Activated gamma-delta T cell treated with Interleukin-2 at 50 U/mL for 16 hours (primary cell): Measurements from ENCODE around the gene CPNE9.

Experiments
- DNase-seq: peaks from one replicate; pipeline ENCODE4 v3.0.0-alpha.2; 2020

CPNE9 gene

DNA sequence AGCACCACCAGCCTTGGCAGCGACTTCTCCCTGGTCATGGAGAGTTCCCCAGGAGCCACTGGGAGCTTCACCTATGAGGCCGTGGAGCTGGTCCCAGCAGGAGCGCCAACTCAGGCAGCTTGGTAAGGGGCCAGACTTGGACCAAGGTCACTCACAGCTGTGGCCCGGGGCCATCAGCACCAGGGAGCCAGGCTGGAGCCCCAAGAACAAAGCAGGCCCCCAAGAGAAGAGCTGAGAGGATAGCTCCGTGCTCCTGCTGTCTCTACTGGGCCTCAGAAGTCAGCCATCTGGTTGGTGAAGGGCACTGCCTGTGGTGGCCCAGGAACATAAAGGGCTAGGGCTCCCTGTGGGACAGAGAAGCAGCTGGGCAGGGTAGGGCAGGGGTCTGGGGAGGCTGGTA, 14.7 kb upstream of the CPNE9 start:
- DNase-seq: no peak

DNA sequence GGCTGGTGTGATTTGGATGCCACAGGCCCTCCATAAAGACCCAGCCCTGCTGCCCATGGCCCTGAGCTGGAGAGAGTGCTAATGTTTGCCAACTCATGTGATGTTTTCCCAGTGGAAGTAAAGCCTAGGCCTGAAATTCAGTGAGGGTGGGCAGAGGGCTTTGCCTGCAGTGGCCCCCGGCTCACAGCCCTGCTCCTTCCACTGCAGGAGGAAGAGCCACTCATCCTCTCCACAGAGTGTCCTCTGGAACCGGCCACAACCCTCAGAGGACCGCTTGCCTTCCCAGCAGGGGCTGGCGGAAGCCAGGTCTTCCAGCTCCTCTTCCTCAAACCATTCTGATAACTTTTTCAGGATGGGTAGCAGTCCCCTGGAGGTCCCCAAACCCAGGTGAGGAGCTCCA, 13.9 kb upstream of the CPNE9 start:
- DNase-seq: no peak

DNA sequence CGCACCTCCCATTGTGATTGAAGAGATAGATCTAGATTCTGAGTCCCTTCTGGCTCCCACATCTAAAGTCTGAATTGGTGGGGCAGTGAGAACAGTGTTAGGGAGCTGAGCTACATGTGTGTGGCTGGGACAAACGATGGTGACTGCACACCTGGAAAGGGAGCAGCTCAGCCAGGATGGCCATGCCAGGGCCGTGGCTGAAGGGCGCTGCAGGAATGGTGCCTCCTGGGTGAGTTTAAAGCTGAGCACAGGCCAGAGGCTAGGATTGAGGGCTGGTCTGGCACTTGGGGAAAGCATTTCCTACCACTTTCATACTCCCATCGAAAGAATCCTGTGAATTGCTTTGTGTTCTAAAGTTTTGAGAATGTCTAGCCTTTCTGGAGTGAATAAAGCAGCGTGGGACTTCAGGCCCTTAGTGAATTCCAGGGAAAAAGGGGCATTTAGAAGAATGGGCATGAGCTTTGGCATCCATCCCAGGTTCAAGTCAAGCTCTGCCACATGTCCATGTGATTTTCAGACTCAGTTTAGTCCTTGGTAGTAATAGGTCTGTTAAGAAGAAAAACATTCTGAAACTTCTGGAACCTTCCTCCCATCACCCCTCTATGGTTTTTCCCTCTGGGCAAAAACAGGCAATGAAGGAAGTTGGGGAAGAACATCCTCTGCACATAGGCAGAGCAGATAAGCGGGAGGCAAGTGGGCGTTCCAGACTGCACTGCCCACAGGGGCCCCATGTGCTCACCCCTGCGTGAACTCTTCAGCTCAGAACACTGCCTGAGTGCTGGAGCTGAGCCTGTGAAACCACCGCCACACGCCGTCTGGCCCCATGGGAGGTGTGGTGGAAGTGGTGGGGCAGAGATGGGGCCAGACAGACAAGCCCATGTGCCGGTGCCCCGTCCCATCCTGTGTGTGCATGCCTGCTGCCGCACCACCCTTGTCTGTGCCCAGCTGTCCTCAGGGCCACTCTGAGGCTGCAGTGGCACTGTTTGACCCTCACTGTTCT, 12.9 kb upstream of the CPNE9 start:
- no peak for DNase-seq

DNA sequence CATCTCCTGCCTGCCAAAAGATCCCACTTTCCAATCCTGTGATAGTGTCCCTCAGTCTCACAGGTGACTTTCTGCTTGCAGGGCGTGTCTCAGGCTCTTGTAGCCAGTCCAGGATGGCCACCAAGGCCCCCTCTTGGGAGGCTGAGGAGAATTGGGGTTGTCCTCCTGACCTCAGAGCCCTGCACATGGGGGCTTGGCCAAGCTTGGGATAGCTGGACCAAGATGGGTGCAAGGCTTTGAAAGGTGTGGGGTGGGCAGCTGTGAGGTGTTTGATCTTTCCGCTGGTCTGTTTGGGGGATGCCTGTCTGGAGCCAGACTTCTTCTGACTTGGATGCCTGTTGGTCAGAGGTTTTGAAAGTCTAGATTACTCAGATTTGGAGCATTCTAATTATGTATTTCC, 12.0 kb upstream of the CPNE9 start:
- DNase-seq: no peak

DNA sequence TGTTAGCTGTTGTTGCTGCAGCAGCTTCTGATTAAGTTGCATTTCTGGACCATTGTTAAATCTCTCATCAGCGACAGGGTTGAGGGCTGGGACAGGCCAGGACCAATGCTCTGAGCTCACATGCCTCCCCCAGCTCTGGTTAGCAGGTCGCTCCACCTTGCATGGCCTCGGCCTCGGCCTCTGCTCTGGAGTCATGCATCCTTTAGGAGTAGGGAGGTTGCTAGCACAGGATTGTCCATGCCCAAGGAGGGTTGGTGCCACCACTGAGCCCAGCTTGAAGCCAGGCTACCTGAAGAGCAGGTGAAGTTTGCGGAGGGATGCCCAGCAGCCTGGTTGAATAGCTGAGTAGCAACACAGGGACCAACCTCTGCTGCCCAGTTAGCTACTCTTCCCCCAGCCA, 11.2 kb upstream of the CPNE9 start:
- no peak for DNase-seq

DNA sequence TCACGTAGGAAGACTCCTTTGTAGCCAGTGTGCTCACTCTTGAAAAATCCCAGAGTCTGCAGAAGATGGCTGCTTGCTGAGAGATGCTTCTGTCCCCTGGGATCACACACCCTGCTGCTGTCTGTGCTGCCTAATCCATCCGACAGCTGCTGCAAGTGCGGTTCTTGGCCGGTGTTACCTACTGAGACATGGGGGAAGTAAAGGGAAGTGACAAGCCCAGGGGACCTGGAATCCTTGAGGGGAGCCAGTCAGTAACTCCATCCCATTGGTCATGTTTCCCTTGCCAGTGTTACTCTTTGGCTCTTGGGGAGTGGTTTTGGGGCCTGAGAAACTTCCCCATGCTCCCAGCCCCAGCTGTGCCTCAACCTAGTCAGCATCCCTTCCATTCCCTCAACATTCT, 8.3 kb upstream of the CPNE9 start:
- DNase-seq: no peak

DNA sequence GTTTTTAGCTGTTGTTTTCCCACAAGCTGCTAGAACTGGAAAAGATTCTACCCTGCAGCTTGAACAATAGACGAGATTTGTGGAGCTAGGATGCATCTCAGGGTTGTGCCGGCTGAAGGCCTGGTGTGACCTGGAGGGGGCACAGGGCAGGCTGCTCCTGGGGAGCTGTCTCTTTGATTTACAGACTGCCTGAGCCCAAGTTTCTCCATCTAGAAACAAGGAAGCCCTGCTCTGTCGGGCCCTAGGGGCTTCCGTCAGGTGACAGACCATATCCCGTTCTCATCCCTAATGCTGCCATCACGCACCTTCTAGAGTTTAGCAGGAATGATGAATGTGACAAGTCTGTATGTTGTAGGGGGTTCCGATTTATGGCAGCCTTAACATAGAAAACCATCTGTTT, 7.9 kb upstream of the CPNE9 start:
- no peak for DNase-seq

DNA sequence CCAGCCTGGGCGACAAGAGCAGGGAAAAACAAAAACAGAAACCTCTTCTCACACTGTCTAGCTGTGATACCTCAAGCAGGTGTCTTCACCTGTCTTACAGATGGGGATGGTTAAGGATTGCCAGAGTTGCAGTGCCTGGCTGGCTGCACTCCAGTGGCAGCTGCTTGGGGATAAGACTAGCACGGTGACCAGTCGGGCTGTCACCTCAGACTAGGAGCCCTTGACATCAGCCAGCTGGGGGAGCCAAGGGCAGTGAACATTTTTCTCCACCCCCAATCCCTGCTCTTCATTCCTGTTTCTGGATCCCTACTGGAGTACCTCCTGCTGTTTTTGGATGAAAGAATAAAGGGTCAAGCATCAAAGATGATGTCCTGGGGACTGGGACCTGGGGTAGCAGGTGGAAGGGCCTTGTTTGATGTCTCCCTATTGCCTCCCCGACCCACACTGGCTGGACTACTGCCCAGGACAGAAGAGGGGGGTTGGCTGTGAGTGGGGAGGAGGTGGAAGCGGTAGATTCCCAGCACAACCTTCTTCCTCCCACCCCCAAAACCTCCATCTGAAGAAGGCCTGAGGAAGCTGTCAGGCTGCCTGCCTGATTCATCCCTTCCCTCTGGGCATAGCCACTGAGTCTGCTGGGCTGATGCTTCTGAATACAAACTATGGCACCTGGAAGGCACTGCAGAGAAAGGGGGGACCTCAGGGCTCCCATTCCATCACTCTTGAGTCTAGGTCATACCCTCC, 7.0 kb upstream of the CPNE9 start:
- DNase-seq: no peak

DNA sequence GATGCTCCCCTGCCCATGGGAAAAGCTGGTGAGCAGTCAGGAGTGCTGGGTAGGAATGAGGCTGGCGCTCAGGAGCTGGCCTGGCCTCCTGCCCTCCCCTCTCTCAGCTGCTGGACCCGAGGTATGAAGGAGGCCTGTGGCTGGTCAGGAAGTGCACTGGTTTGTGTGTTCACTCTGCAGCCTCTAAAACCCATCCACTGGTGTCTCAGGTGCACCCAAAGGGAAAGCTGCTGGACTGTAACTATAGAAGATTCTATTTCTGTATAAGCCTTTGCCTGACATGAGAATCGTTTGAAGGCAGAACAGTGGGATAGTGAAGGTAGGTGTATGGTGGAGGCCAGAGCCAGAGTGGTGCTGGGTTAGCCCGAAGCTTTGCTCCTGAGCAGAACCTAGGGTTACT, 5.7 kb upstream of the CPNE9 start:
- DNase-seq: no peak

DNA sequence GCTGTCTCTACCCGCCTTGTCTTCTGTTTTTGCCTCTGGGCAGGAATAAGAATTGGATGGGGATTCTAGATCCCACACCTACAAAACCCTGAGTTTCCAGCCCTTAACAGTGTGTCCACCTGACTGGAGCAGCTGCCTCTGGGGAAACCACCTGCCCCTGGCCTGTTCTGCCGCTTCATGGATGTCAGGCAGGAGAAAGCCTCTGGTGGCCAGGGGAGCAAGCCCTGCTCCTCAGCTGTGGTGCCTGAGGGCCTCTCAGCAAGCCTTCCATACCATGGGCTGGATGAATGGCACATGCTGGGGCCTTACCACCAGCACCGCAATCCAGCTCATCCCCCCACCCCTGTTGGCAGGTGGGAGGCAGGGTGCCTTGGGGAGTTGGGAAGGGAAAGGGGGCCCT, 5.3 kb upstream of the CPNE9 start:
- DNase-seq: no peak

DNA sequence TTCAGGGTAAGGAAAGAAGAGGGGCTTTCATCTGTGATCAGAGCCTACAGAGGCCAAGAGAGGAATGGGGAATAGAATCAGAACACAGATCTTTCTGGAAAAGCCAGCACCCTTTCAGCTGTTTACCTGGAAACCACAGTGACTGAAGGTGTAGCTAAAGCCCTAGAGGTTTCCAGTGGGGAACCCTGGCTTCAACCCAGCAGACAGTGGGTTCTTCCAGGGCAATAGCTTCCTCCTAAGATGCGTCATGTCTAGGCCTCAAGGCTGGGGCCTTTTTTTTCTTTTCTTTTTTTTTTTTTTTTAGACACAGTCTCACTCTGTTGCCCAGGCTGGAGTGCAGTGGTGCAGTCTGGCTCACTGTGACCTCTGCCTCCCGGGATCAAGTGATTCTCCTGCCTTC, 3.1 kb upstream of the CPNE9 start:
- no peak for DNase-seq

DNA sequence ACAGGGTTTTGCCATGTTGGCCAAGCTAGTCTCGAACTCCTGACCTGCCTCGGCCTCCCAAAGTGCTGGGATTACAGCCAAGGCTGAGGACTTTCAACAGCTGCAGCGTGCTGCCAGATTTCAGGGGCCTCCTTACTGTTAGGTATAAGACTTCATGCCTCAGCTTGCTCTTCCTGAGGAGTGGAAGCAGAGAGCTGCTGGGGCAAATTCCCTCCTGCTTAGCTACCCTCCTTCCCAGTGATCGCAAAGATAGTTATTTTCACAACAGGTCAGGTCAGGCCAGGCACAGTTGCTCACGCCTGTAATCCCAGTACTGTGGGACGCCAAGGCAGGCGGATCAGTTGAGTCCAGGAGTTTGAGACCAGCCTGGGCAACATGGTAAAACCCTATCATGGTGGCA, 2.6 kb upstream of the CPNE9 start:
- DNase-seq: no peak

DNA sequence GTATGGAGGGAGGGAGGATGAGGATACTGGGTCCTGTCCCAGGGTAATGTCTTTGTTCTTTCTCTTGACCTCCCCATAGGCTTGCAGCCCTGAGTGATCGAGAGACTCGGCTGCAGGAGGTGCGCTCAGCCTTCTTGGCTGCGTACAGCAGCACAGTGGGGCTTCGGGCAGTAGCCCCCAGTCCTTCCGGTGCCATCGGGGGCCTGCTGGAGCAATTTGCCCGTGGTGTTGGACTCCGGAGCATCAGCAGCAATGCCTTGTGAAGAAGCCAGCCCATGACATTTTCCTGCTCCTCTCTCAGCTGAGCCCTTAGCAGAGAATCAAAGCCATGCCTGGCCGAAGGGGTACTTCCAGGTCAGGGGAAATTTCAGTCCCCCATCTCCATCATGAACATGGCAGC, 1.9 kb upstream of the CPNE9 start:
- no peak for DNase-seq

DNA sequence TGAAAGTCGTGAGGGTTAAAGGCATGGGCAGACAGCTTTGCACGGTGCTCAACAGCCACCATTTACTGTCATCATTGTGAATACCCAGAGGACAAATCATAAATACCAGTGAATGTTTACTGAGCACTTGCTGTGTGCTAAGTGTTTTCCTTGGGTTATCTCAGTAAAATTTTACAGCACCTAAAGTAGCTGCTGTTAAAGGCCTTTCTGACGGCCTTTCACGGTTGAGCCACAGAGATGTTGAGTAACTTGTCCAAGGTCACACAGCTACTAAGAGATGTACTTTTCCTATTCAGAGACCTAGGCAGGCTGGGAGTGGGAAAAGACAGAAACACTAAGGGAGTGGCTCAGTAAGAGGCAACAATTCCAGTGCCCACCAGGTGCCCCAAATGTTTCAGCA, 393 bp upstream of the CPNE9 start:
- DNase-seq: no peak

DNA sequence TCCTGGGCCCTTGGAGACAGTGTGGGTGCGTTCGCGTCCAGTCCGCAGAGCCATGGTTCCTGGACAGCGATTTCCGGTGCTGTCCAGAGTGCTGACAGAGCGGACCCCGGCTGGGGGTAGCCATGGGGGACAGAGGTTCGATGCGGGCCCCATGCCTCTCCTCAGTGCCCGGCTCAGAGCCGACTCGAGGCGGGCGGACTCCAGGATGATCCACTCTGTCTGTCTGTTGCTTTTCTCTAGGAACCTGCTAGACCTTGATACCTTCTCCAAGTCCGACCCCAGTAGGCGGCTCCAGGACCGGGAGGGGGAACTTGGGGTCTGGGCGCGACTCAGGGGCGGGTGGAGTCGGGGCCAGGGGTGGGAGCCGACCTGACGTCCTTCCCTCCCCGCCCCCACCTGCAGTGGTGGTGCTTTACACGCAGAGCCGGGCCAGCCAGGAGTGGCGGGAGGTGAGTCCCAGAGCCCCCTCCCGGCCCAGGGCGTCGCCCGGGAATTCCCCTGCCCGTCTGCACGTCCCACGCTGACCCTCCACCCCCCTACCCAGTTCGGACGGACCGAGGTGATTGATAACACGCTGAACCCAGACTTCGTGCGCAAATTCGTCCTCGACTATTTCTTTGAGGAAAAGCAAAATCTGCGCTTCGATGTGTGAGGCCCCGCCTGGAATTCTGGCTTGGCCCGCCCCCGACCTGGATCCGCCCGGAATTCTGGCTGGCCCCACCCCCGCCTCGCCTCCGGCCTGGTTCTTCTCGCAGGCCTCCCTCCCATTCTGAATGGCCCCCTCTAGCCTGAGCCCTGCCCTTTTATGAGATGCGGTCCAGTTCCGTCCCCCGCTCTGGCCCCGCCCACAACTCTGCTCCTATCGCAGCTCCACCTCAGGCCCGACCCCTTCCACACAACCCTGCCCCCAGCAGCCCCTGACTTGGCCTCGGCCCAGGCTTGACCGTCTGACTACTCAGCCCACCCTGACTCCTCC, 1.0 kb downstream of the CPNE9 start:
- DNase-seq: no peak

DNA sequence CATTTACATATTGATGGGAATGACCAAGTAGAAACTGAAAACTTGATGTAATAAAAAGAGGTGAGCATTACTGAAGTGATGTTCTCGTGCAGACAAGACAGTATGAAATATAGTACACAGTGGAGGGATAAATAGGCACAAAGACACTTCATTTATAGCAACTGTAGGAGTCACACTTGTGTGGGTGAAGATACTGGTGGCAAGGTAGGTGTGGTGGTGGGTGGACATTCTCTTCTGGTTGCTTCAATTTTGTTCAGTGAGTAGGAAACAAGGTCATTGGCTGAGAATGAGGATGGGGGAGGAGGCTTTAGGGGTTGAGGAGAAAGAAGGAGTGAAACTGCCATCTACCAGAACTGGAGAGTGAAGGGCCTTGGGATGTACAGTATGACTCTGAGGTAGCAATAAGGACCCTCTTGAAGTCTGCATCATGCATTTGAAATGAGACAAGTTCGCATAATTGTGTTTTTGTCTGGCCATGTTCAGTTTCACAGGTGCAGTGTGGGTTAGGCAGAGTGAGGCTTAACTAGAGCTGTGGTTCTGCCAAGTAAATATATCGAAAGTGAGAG, 6.6 kb downstream of the CPNE9 start:
- DNase-seq: no peak

DNA sequence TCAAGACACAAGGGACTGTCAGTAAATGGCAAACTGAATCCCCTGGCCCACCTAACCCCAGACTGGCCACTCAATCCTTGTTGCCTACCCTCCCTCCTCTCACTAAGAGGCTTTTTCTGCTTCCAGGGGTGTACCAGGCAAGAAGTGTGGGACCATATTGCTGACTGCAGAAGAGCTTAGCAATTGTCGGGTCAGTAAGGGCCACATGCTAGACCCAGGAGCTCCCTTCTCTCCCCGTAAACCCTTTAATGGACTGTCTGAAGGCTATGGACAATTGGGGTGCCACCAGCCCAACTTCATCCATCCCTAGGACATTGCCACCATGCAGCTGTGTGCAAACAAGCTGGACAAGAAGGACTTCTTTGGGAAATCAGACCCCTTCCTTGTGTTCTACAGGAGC, 8.8 kb downstream of the CPNE9 start:
- no peak for DNase-seq

DNA sequence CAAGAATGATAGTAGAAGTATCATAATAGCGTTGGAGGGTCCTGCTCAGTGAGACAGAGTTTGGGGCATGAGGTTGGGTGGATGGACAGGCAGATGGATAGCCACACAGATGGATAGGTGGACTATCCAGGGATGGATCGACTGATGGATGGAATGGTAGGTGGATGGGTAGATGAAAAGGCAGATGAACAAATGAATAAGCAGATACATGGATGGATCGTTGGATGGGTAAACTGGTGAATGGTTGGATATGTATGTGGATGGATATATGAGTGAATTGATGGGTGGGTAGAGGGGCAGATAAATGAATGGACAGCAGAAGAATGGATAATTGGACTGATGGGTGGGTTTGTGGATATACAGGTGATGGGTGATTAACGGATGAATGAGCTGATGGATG, 9.5 kb downstream of the CPNE9 start:
- DNase-seq: no peak

DNA sequence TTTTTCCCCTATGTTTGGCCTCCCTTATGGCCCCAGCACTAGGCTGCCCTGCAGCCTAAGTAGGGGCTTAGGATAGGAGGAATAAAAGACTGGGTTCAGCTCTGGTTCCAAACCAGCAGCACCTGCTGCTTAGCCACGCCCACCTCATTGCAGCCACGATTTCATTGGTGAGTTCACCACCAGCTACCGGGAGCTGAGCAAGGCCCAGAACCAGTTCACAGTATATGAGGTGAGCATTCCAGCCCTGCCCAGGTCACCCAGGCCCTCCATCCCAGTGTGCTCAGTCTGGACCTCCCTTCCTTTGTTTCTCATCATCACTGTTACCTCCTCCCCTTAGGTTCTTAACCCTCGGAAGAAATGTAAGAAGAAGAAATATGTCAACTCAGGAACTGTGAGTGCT, 11.5 kb downstream of the CPNE9 start:
- no peak for DNase-seq

DNA sequence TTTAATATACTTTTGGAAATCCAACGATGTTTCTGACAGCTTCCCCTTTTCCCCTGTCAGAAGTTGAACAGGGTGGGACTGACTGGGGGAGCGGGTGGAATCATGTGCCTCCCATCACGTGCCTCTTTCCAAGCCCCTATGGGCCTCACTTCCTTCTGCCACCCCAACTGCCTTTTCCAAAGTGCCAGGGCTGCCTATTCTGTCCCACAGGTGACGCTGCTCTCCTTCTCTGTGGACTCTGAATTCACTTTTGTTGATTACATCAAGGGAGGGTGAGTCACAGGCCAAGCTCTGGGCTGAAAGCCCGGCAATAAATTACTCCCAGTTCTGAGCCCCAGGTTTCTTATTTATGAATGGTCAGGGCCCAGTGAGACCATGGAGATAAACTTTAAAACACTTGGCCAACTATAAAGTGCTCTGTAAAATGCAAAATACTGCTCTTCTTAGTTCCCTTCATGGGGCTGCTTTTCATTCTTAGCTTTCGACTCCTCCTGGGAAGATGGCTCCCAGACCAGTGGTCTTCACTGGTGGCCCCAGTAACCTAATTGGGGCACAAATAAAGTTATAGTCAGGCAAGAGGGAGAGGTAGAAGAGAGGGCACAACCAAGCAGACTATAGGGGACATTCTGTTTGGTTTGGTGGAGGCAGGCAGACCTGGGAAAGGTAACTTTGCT, 12.3 kb downstream of the CPNE9 start:
- no peak for DNase-seq

DNA sequence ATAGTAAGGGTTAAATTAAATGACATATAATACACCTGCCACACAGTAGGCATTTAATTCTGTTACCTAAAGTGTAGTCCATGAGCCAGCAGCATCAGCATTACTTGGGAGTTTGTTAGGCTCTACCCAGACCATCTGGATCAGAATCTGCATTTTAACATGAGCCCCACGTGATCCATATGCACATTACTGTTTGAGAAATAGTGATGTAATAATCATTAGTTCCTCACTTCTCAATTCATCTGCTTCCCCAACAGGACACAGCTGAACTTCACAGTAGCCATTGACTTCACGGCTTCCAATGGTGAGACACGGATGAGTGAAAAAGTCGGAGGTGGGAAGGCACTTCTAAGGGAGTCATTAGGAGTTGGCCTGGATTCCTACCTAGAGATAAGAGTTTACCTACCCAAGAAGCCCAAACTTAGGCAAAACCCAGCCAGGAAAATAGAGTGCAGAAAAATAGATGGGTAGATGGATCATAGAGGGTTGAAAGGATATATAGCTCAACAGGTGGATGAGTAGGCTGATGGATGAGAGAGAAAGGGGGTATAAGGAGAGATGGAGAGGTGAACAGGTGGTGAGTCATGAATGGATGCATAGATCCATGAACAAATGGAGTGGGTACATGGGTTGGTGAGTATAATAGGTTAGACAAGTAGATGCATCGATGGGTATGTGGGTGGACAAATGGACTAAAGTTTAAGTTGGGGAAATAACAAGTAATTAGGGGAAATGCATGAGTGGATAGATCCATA, 13.3 kb downstream of the CPNE9 start:
- no peak for DNase-seq
